Adrenal gland (tissue), 12 donors: ENCODE data around the gene PLD1. TPM values are rescaled to one million over a fixed set of nuclear protein-coding genes. Genes with fewer than 3 reads are reported as not detected.
"Not testable (repeated sequence)": the region's sequence is repeated elsewhere in the genome, so short reads cannot be mapped to it uniquely, and the experiment has no call there.

Experiments
- DNase-seq, 7 donors: peaks; one replicate each; pipeline ENCODE4 v3.0.0-alpha.2; 2019 to 2020
- H3K27ac ChIP-seq, 5 donors: fragments of 200-600 bp; sonication (generic) in 4 of 5; 1 replicate in 3 of 5; 2 replicates in 2 of 5; pipeline versions ENCODE4 v1.5.1 to v1.8.0; 2016 to 2020; ENCODE audit warnings: mild to moderate bottlenecking in 1 of 5
- H3K27me3 ChIP-seq: fragments of 200-600 bp; 2 replicates; pipeline ENCODE4 v1.8.0; 2021
- H3K36me3 ChIP-seq, 2 donors: fragments of 200-600 bp; replicated peaks in 1 of 2; 1 replicate in 1 of 2; 2 replicates in 1 of 2; pipeline versions ENCODE4 v1.5.1 to v1.8.0; 2018 to 2022
- H3K4me1 ChIP-seq, 2 donors: fragments of 200-600 bp; replicated peaks in 1 of 2; 1 replicate in 1 of 2; 2 replicates in 1 of 2; pipeline versions ENCODE4 v1.5.1 to v1.8.0; 2018 to 2021
- H3K4me3 ChIP-seq, 4 donors: fragments of 200-600 bp; sonication (generic) in 3 of 4; one replicate each; pipeline ENCODE4 v1.5.1; 2016 to 2018
- H3K9me3 ChIP-seq, 3 donors: fragments of 200-600 bp; sonication (generic) in 1 of 3; replicated peaks in 1 of 3; 1 replicate in 2 of 3; 2 replicates in 1 of 3; pipeline versions ENCODE4 v1.5.1 to v1.8.0; 2016 to 2021
- POLR2A ChIP-seq, 2 donors: fragments of 450-650 bp; IDR thresholded peaks; one replicate each; pipeline ENCODE4 v1.6.1; 2017; ENCODE audit warnings: antibody characterized with exemption in 2 of 2, mild to moderate bottlenecking in 2 of 2, moderate library complexity in 1 of 2
- whole genome bisulfite sequencing, 4 donors: extraction: QIAGEN DNeasy Blood & Tissue Kit in 2 of 4; methylation state at CpG; one replicate each; pipeline versions ENCODE4 v1.1.5 to v1.1.7; 2013 to 2017; 5-methylcytosine and 5-hydroxymethylcytosine counted together
- intact Hi-C, 2 donors: fragments of 100-400 bp; cut with DNase I; formaldehyde crosslinking; loops; one replicate each; pipeline versions ENCODE4 v1.14.1 to v1.15.0; 2022 to 2023
- polyA plus RNA-seq, 3 donors: library from polyadenylated mRNA; stranded (reverse); fragments of 200-250 nt in 2 of 3; fragments of 350-450 nt in 1 of 3; fragmentation: Illumina TruSeq in 1 of 3; extraction: RNeasy Lipid Tissue Mini Kit (QIAGEN cat#74804) in 1 of 3; gene quantifications; one replicate each; pipeline ENCODE4 v1.2.3, GENCODE V29; 2013 to 2014
- total RNA-seq, 9 donors: library from RNA; depleted of rRNA in 4 of 9; stranded (reverse); fragments of >200 nt in 4 of 9; fragments of 120-200 nt in 1 of 9; fragmentation: NEBNext Ultra II Directional in 1 of 9; extraction: Animal tissue kit (Norgen Biotek cat#: 25700) in 1 of 9; gene quantifications; one replicate each; pipeline versions ENCODE4 v1.1.0 to v1.2.4, GENCODE V29; 2013 to 2023
- TF ChIP-seq, protein P1 (sequence below), 6 experiments: fragments of 450-650 bp in 4 of 6; fragments of 200-600 bp in 2 of 6; sonication (generic) in 1 of 6; IDR thresholded peaks; 1 replicate in 5 of 6; 2 replicates in 1 of 6; pipeline versions ENCODE4 v1.5.1 to v1.8.0; 2016 to 2021; ENCODE audit warnings: antibody characterized with exemption in 6 of 6, mild to moderate bottlenecking in 2 of 6, moderate library complexity in 1 of 6
- donor health status: healthy with polysubstance abuse.
- donor health status: Bipolar disorder and iron deficiency.
- donor health status: DM: yes; HTN: yes; CAD: no.
- donor health status: DM: no; HTN: no; CAD: no.
- donor health status: DM: no; HTN: no; CAD: no.
- donor health status: DM: yes; HTN: yes; CAD: no.

PLD1 gene
- total and polyA plus RNA-seq, 12 donors: 25.7 to 178 (median 94.5) TPM

GRCh38 chr3:171640520-171641412 lies 169.5 kb downstream of the PLD1 start:
- H3K27me3 ChIP-seq: no peaks in the 10 kb centered on the region
- no peaks in the 10 kb centered on the region for H3K9me3 ChIP-seq
- peaks cover 0 to 25% of the 10 kb centered on the region in 2 donors for H3K4me1 ChIP-seq
- H3K27ac ChIP-seq: peak overlapping the region in 1 of 5 donors; percentile 11
- TF ChIP-seq, protein P1, sequence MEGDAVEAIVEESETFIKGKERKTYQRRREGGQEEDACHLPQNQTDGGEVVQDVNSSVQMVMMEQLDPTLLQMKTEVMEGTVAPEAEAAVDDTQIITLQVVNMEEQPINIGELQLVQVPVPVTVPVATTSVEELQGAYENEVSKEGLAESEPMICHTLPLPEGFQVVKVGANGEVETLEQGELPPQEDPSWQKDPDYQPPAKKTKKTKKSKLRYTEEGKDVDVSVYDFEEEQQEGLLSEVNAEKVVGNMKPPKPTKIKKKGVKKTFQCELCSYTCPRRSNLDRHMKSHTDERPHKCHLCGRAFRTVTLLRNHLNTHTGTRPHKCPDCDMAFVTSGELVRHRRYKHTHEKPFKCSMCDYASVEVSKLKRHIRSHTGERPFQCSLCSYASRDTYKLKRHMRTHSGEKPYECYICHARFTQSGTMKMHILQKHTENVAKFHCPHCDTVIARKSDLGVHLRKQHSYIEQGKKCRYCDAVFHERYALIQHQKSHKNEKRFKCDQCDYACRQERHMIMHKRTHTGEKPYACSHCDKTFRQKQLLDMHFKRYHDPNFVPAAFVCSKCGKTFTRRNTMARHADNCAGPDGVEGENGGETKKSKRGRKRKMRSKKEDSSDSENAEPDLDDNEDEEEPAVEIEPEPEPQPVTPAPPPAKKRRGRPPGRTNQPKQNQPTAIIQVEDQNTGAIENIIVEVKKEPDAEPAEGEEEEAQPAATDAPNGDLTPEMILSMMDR (IDR thresholded peaks at IDR 0.05): no peak
- TF ChIP-seq POLR2A (IDR thresholded peaks at IDR 0.05): no peak
- DNase-seq: peak in 5 of 7 donors; percentile 43 to 47 (median 46)
- no peak overlapping the region for H3K4me3 ChIP-seq
- H3K36me3 ChIP-seq: peaks cover 0 to 16% of the 10 kb centered on the region in 2 donors
- intact Hi-C loops: no loop called here
- 0 to 23% (median 18%) methylated on average over 1 to 2 of the region's 2 CpGs for WGBS, 4 donors

DNA sequence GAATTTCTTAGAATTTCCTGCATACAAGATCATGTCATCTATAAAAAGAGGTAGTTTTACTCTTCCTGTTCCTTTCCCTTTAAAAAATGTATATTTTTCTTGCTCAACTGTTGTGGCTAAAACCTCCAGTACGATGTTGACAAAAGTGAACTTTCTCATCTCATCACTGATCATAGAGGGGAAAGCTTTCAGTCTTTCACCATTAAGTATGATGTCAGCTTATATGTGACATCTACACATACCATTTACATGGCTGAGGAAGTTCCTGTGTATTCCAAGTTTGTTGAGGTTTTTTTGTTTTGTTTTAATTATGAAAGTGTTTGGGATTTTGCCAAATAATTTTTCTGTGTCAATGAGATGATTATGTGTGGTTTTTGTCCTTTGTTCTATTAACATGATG lies 173.6 kb downstream of the PLD1 start:
- Histone ChIP-seq H3K4me1 (peaks cover 0 to 9% of the 10 kb centered on the region in 2 donors), H3K4me3 (no peak overlapping the region), H3K27ac (no peak overlapping the region), H3K9me3 (no peaks in the 10 kb centered on the region), H3K27me3 (no peaks in the 10 kb centered on the region), H3K36me3 (peaks cover 0 to 11% of the 10 kb centered on the region in 2 donors)
- TF ChIP-seq, protein P1 (IDR thresholded peaks at IDR 0.05): no peak
- no peak for TF ChIP-seq POLR2A (IDR thresholded peaks at IDR 0.05)
- 80 to 93% (median 89%) methylated on average over 1 of the region's 1 CpG for WGBS, 4 donors
- intact Hi-C loops: no loop called here
- DNase-seq: no peak

GRCh38 chr3:171632766-171633165 lies 177.5 kb downstream of the PLD1 start:
- 81 to 86% (median 84%) methylated on average over 4 of the region's 4 CpGs for WGBS, 4 donors
- H3K4me3 ChIP-seq: no peak overlapping the region
- DNase-seq: no peak
- H3K27ac ChIP-seq: no peak overlapping the region
- H3K4me1 ChIP-seq: no peaks in the 10 kb centered on the region
- no peaks in the 10 kb centered on the region for H3K27me3 ChIP-seq
- intact Hi-C loops: no loop called here
- no peaks in the 10 kb centered on the region for H3K36me3 ChIP-seq
- no peak for TF ChIP-seq POLR2A (IDR thresholded peaks at IDR 0.05)
- TF ChIP-seq, protein P1 (IDR thresholded peaks at IDR 0.05): no peak
- H3K9me3 ChIP-seq: no peaks in the 10 kb centered on the region

- H3K4me1 ChIP-seq, intact Hi-C loops, H3K4me3 ChIP-seq, H3K9me3 ChIP-seq, DNase-seq, H3K36me3 ChIP-seq, H3K27ac ChIP-seq, H3K27me3 ChIP-seq: not testable (repeated sequence)
- WGBS, 4 donors: 82 to 93% (median 89%) methylated on average over 2 of the region's 2 CpGs
These were observed 183.5 kb downstream of the PLD1 start for GRCh38 chr3:171626799-171627198.
